ENCODE results near the gene NRXN3. TPM values are rescaled to one million over a fixed set of nuclear protein-coding genes. Genes with fewer than 3 reads are reported as not detected.

The NRXN3 gene
- total RNA-seq, 1 donor from 2014 or later = 18.0 TPM

- Histone ChIP-seq H4K20me1 (ENCODE audit: insufficient read depth, low read length) (no peaks in the 10 kb centered on the region), H3K79me2 (ENCODE audit: insufficient read depth, low read length) (no peaks in the 10 kb centered on the region), H3K4me2 (ENCODE audit: low read length) (no peak overlapping the region), H3K27ac (ENCODE audit: low read depth, low read length) (no peak overlapping the region), H2AFZ (ENCODE audit: low read depth, low read length) (no peak overlapping the region), H3K9ac (ENCODE audit: low read length) (no peak overlapping the region), H3K36me3 (ENCODE audit: insufficient read depth, low read length) (no peaks in the 10 kb centered on the region), H3K4me1 (ENCODE audit: insufficient read depth, low read length) (no peaks in the 10 kb centered on the region), H3K9me3 (ENCODE audit: insufficient read depth, low read depth, low read length) (no peaks in the 10 kb centered on the region), H3K27me3 (ENCODE audit: insufficient read depth, low read length) (no peaks in the 10 kb centered on the region), H3K4me3 (ENCODE audit: insufficient read depth, low read depth, low read length) (no peak overlapping the region)
- no peak for TF ChIP-seq EZH2 (IDR thresholded peaks at IDR 0.05; ENCODE audit: insufficient read depth, low read length)
- TF ChIP-seq, protein P1, sequence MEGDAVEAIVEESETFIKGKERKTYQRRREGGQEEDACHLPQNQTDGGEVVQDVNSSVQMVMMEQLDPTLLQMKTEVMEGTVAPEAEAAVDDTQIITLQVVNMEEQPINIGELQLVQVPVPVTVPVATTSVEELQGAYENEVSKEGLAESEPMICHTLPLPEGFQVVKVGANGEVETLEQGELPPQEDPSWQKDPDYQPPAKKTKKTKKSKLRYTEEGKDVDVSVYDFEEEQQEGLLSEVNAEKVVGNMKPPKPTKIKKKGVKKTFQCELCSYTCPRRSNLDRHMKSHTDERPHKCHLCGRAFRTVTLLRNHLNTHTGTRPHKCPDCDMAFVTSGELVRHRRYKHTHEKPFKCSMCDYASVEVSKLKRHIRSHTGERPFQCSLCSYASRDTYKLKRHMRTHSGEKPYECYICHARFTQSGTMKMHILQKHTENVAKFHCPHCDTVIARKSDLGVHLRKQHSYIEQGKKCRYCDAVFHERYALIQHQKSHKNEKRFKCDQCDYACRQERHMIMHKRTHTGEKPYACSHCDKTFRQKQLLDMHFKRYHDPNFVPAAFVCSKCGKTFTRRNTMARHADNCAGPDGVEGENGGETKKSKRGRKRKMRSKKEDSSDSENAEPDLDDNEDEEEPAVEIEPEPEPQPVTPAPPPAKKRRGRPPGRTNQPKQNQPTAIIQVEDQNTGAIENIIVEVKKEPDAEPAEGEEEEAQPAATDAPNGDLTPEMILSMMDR (IDR thresholded peaks at IDR 0.05; ENCODE audit: insufficient read depth, low read depth, low read length) = no peak
- Mint-ChIP-seq H3K9me3 (ENCODE audit: unreplicated experiment) (peaks cover 6% of the 10 kb centered on the region), H3K36me3 (ENCODE audit: low read depth, unreplicated experiment) (no peaks in the 10 kb centered on the region), H3K4me3 (ENCODE audit: unreplicated experiment) (no peak overlapping the region), H3K4me1 (ENCODE audit: low read depth, unreplicated experiment) (peaks cover 3% of the 10 kb centered on the region), H3K27ac (ENCODE audit: unreplicated experiment) (no peak overlapping the region), H3K27me3 (ENCODE audit: low read depth, unreplicated experiment) (peaks cover 26% of the 10 kb centered on the region)
- FAIRE-seq (no peak), DNase-seq (ENCODE audit: low read depth) (no peak)
Measured at GRCh38 chr14:78195431-78195830, 25.3 kb downstream of the NRXN3 start.

- H3K79me2 ChIP-seq (ENCODE audit: insufficient read depth, low read length) = no peaks in the 10 kb centered on the region
- no peak overlapping the region for H3K27ac Mint-ChIP-seq (ENCODE audit: unreplicated experiment)
- H3K4me3 Mint-ChIP-seq (ENCODE audit: unreplicated experiment) = no peak overlapping the region
- H3K9me3 Mint-ChIP-seq (ENCODE audit: unreplicated experiment) = peaks cover 4% of the 10 kb centered on the region
- H3K27ac ChIP-seq (ENCODE audit: low read depth, low read length) = no peak overlapping the region
- H2AFZ ChIP-seq (ENCODE audit: low read depth, low read length) = no peak overlapping the region
- H3K27me3 ChIP-seq (ENCODE audit: insufficient read depth, low read length) = no peaks in the 10 kb centered on the region
- no peaks in the 10 kb centered on the region for H3K36me3 Mint-ChIP-seq (ENCODE audit: low read depth, unreplicated experiment)
- H3K27me3 Mint-ChIP-seq (ENCODE audit: low read depth, unreplicated experiment) = peaks cover 25% of the 10 kb centered on the region
- FAIRE-seq (no peak), DNase-seq (ENCODE audit: low read depth) (no peak)
- no peak overlapping the region for H3K4me2 ChIP-seq (ENCODE audit: low read length)
- H3K9me3 ChIP-seq (ENCODE audit: insufficient read depth, low read depth, low read length) = no peaks in the 10 kb centered on the region
- no peak overlapping the region for H3K4me3 ChIP-seq (ENCODE audit: insufficient read depth, low read depth, low read length)
- H3K9ac ChIP-seq (ENCODE audit: low read length) = no peak overlapping the region
- no peaks in the 10 kb centered on the region for H4K20me1 ChIP-seq (ENCODE audit: insufficient read depth, low read length)
- H3K4me1 Mint-ChIP-seq (ENCODE audit: low read depth, unreplicated experiment) = peaks cover 3% of the 10 kb centered on the region
- no peaks in the 10 kb centered on the region for H3K4me1 ChIP-seq (ENCODE audit: insufficient read depth, low read length)
- H3K36me3 ChIP-seq (ENCODE audit: insufficient read depth, low read length) = no peaks in the 10 kb centered on the region
- TF ChIP-seq EZH2 (IDR thresholded peaks at IDR 0.05; ENCODE audit: insufficient read depth, low read length) = no peak
Measured at GRCh38 chr14:78196323-78196722, 26.1 kb downstream of the NRXN3 start.

GRCh38 chr14:78197051-78197450 lies 26.9 kb downstream of the NRXN3 start:
- H3K36me3 Mint-ChIP-seq (ENCODE audit: low read depth, unreplicated experiment) = no peaks in the 10 kb centered on the region

More at GRCh38 chr14:78197051-78197450, 26.9 kb downstream of the NRXN3 start:
- H3K4me3 ChIP-seq (ENCODE audit: insufficient read depth, low read depth, low read length) = no peak overlapping the region
- H3K27ac ChIP-seq (ENCODE audit: low read depth, low read length) = no peak overlapping the region
- H3K9ac ChIP-seq (ENCODE audit: low read length) = no peak overlapping the region
- H3K9me3 ChIP-seq (ENCODE audit: insufficient read depth, low read depth, low read length) = no peaks in the 10 kb centered on the region
- DNase-seq (ENCODE audit: low read depth) (no peak), FAIRE-seq (no peak)
- no peak overlapping the region for H3K27ac Mint-ChIP-seq (ENCODE audit: unreplicated experiment)
- no peak overlapping the region for H3K4me3 Mint-ChIP-seq (ENCODE audit: unreplicated experiment)
- H3K4me2 ChIP-seq (ENCODE audit: low read length) = no peak overlapping the region
- H4K20me1 ChIP-seq (ENCODE audit: insufficient read depth, low read length) = no peaks in the 10 kb centered on the region
- H2AFZ ChIP-seq (ENCODE audit: low read depth, low read length) = no peak overlapping the region
- H3K9me3 Mint-ChIP-seq (ENCODE audit: unreplicated experiment) = peaks cover 4% of the 10 kb centered on the region
- H3K4me1 Mint-ChIP-seq (ENCODE audit: low read depth, unreplicated experiment) = peaks cover 3% of the 10 kb centered on the region
- no peaks in the 10 kb centered on the region for H3K79me2 ChIP-seq (ENCODE audit: insufficient read depth, low read length)
- no peaks in the 10 kb centered on the region for H3K36me3 ChIP-seq (ENCODE audit: insufficient read depth, low read length)
- TF ChIP-seq EZH2 (IDR thresholded peaks at IDR 0.05; ENCODE audit: insufficient read depth, low read length) = no peak
- TF ChIP-seq, protein P1 (IDR thresholded peaks at IDR 0.05; ENCODE audit: insufficient read depth, low read depth, low read length) = no peak
- peaks cover 30% of the 10 kb centered on the region for H3K27me3 Mint-ChIP-seq (ENCODE audit: low read depth, unreplicated experiment)
- no peaks in the 10 kb centered on the region for H3K4me1 ChIP-seq (ENCODE audit: insufficient read depth, low read length)
- H3K27me3 ChIP-seq (ENCODE audit: insufficient read depth, low read length) = no peaks in the 10 kb centered on the region

All from astrocyte (in vitro differentiated cells and primary cell).